Endothelial cell of umbilical vein (primary cell): ENCODE measurements around the gene GGACT. TPM values are rescaled to one million over a fixed set of nuclear protein-coding genes. Genes with fewer than 3 reads are reported as not detected.

Experiments used
- BruUV-seq: library from RNA; stranded (reverse); fragments of 400-500 nt; replicated peaks from 2 replicates; lab custom pipeline; 2021; lab: Mats Ljungman, UMichigan
- CTCF ChIA-PET: fragments of 300-600, 350-600 bp; sonication (Branson Sonifier 250); formaldehyde crosslinking; loops from one replicate; lab custom pipeline; 2021; ENCODE audit warnings: antibody characterized with exemption, inconsistent platforms; lab: Charles Lee
- POLR2A ChIA-PET: fragments of 300-600, 350-600 bp; sonication (Branson Sonifier 250); formaldehyde crosslinking; loops from one replicate; lab custom pipeline; 2021; ENCODE audit warnings: antibody characterized with exemption, inconsistent platforms; lab: Charles Lee
- DNase-seq: peaks from one replicate; pipeline ENCODE4 v3.0.0-alpha.2; 2011; ENCODE audit warnings: low read depth, low spot score
- FAIRE-seq: peaks from 2 replicates; lab custom pipeline; 2011; peaks lifted over from hg19 to GRCh38; lab: Jason Lieb, UNC
- H2AFZ ChIP-seq: 2 replicates; pipeline ENCODE4 v1.6.0; 2012; ENCODE audit warnings: low read depth, low read length, control low read depth, inconsistent platforms
- H3K27ac ChIP-seq: 2 replicates; pipeline ENCODE4 v1.5.1; 2011; ENCODE audit warnings: low read depth, mild to moderate bottlenecking, control low read depth, low read length, moderate library complexity; ENCODE audit not compliant: insufficient read depth
- H3K27me3 ChIP-seq, 2 experiments: 2 replicates each; pipeline versions ENCODE4 v1.6.0 to v1.6.1; 2011; ENCODE audit warnings: low read length in 2 of 2, mixed read lengths in 1 of 2; ENCODE audit not compliant: control insufficient read depth in 2 of 2, insufficient read depth in 2 of 2
- H3K36me3 ChIP-seq, 2 experiments: 2 replicates in 1 of 2; 3 replicates in 1 of 2; pipeline ENCODE4 v1.5.1; 2011; ENCODE audit warnings: low read length in 2 of 2, mild to moderate bottlenecking in 1 of 2, moderate library complexity in 1 of 2; ENCODE audit not compliant: control insufficient read depth in 2 of 2, insufficient read depth in 2 of 2; ENCODE audit errors: extremely low read depth in 1 of 2
- H3K4me1 ChIP-seq: 3 replicates; pipeline ENCODE4 v1.5.1; 2011; ENCODE audit warnings: mild to moderate bottlenecking, low read length; ENCODE audit not compliant: control insufficient read depth, insufficient read depth; ENCODE audit errors: extremely low read depth
- H3K4me2 ChIP-seq: 2 replicates; pipeline ENCODE4 v1.6.1; 2011; ENCODE audit warnings: low read length, control low read depth, mixed read lengths; ENCODE audit not compliant: insufficient read depth
- H3K4me3 ChIP-seq, 3 experiments: fragments of 200-600 bp in 1 of 3; sonication (generic), shearing (Covaris generic) in 1 of 3; replicated peaks in 1 of 3; 2 replicates each; pipeline ENCODE4 v1.5.1; 2011 to 2016; ENCODE audit warnings: control low read depth in 3 of 3, low read length in 3 of 3, mild to moderate bottlenecking in 2 of 3, inconsistent platforms in 1 of 3, low read depth in 1 of 3, moderate library complexity in 1 of 3; ENCODE audit not compliant: insufficient read depth in 1 of 3
- H3K79me2 ChIP-seq: 2 replicates; pipeline ENCODE4 v1.6.0; 2012; ENCODE audit warnings: low read length, inconsistent platforms; ENCODE audit not compliant: control insufficient read depth, insufficient read depth
- H3K9ac ChIP-seq: replicated peaks from 2 replicates; pipeline ENCODE3; 2011; ENCODE audit warnings: low read length, control low read depth; ENCODE audit not compliant: insufficient read depth; ENCODE audit errors: extremely low read depth
- H3K9me1 ChIP-seq: replicated peaks from 3 replicates; pipeline ENCODE4 v1.6.0; 2011; ENCODE audit warnings: mild to moderate bottlenecking, low read length; ENCODE audit not compliant: control insufficient read depth, insufficient read depth; ENCODE audit errors: extremely low read depth
- H3K9me3 ChIP-seq: replicated peaks from 2 replicates; pipeline ENCODE4 v1.5.1; 2012; ENCODE audit warnings: low read length, inconsistent platforms; ENCODE audit not compliant: control insufficient read depth, insufficient read depth
- H4K20me1 ChIP-seq: replicated peaks from 2 replicates; pipeline ENCODE3; 2011; ENCODE audit warnings: mild to moderate bottlenecking, low read length; ENCODE audit not compliant: control insufficient read depth, insufficient read depth; ENCODE audit errors: extremely low read depth
- CTCF ChIP-seq, 2 donors: IDR thresholded peaks; 1 replicate in 1 of 2; 2 replicates in 1 of 2; pipeline ENCODE4 v1.5.1; 2011; ENCODE audit warnings: low read length in 2 of 2, mild to moderate bottlenecking in 2 of 2, moderate library complexity in 2 of 2, control low read depth in 1 of 2, inconsistent platforms in 1 of 2, low read depth in 1 of 2; ENCODE audit not compliant: insufficient read depth in 1 of 2; ENCODE audit errors: extremely low read depth in 1 of 2
- EZH2 ChIP-seq: IDR thresholded peaks from 2 replicates; pipeline ENCODE4 v1.6.1; 2012; ENCODE audit warnings: borderline replicate concordance, low read depth, mild to moderate bottlenecking, moderate library complexity, low read length, inconsistent platforms; ENCODE audit not compliant: severe bottlenecking
- FOS ChIP-seq: IDR thresholded peaks from 2 replicates; pipeline ENCODE4 v1.6.1; 2011; ENCODE audit warnings: mild to moderate bottlenecking, low read length, moderate library complexity, borderline replicate concordance; ENCODE audit not compliant: insufficient read depth
- GATA2 ChIP-seq: IDR thresholded peaks from 2 replicates; pipeline ENCODE4 v1.7.0; 2011; ENCODE audit warnings: low read depth, mild to moderate bottlenecking, moderate library complexity, mixed read lengths, low read length; ENCODE audit not compliant: insufficient read length, insufficient read depth
- JUN ChIP-seq: IDR thresholded peaks from 2 replicates; pipeline ENCODE4 v1.6.1; 2011; ENCODE audit warnings: borderline replicate concordance, low read depth; ENCODE audit not compliant: insufficient read length, insufficient read depth
- MYC ChIP-seq: IDR thresholded peaks from one replicate; pipeline ENCODE4 v1.6.1; 2011; ENCODE audit warnings: mild to moderate bottlenecking, low read depth, low read length
- POLR2A ChIP-seq: IDR thresholded peaks from 2 replicates; pipeline ENCODE4 v1.6.1; 2012; ENCODE audit warnings: low read depth, mild to moderate bottlenecking, control low read depth, low read length
- POLR2AphosphoS5 ChIP-seq: IDR thresholded peaks from 2 replicates; pipeline ENCODE4 v1.6.1; 2012; ENCODE audit warnings: low read depth, mild to moderate bottlenecking, control low read depth, low read length, moderate library complexity; ENCODE audit not compliant: insufficient read depth
- dilution Hi-C: fragments of 300-500 bp; cut with MboI; formaldehyde crosslinking; loops from one replicate; pipeline ENCODE4 v1.15.0; 2019; ENCODE audit warnings: low sequenced_read_pairs; ENCODE audit not compliant: extremely low pct_ligation_motif_present
- intact Hi-C: fragments of 100-400 bp; cut with micrococcal nuclease; formaldehyde crosslinking; loops from one replicate; pipeline ENCODE4 v1.10.0; 2022
- polyA plus RNA-seq, 4 experiments: library from polyadenylated mRNA; depleted of rRNA in 3 of 4; stranded (reverse) in 3 of 4; unstranded in 1 of 4; fragments of >200 nt; gene quantifications; 2 replicates each; pipeline versions ENCODE4 v1.2.1 to v1.2.3, GENCODE V29; 2011 to 2012; ENCODE audit warnings: missing spikeins in 1 of 4
- total RNA-seq: library from RNA; stranded (reverse); gene quantifications from 2 replicates; pipeline ENCODE4 v1.2.3, GENCODE V29; 2021
- TF ChIP-seq, protein P1 (sequence below): IDR thresholded peaks from 2 replicates; pipeline ENCODE4 v1.6.1; 2011; ENCODE audit not compliant: insufficient read depth, insufficient read length

GGACT gene
- total and polyA plus RNA-seq, 2 donors (not counting 3 experiments of a cell fraction or from before 2014, with no cell fraction given), result 2.5 to 6.5 TPM

GRCh38 chr13:100523411-100523810 lies 65.2 kb downstream of the GGACT start:
- FAIRE-seq, result no peak
- BruUV-seq, result no TSS peak
- Histone ChIP-seq H3K9me3 (no peaks in the 10 kb centered on the region), H3K4me2 (no peak overlapping the region), H4K20me1 (no peaks in the 10 kb centered on the region), H3K36me3 (no peaks in the 10 kb centered on the region), H3K9ac (no peak overlapping the region), H3K79me2 (no peaks in the 10 kb centered on the region), H2AFZ (no peak overlapping the region), H3K4me1 (no peaks in the 10 kb centered on the region), H3K27ac (no peak overlapping the region), H3K4me3 (no peak overlapping the region), H3K9me1 (no peaks in the 10 kb centered on the region), H3K27me3 (no peaks in the 10 kb centered on the region)
- CTCF ChIA-PET, result interaction anchor here (0.7 to 1.0 kb wide), 3 partner anchors 8 to 623 kb away, joined by 3 read pairs; no protein-coding TSS in a partner anchor
- intact Hi-C loops, result no loop called here
- TF ChIP-seq POLR2AphosphoS5 (no peak), FOS (no peak), CTCF (IDR thresholded peaks at IDR 0.05; ENCODE audit: extremely low read depth in 1 of 2, insufficient read depth in 1 of 2, low read depth in 1 of 2, low read length in 2 of 2) (no peak), POLR2A (no peak), EZH2 (no peak), JUN (no peak), GATA2 (no peak), MYC (no peak)
- TF ChIP-seq, protein P1, sequence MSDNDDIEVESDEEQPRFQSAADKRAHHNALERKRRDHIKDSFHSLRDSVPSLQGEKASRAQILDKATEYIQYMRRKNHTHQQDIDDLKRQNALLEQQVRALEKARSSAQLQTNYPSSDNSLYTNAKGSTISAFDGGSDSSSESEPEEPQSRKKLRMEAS, result no peak
- DNase-seq, result no peak
- dilution Hi-C loops, result no loop called here
- POLR2A ChIA-PET, result no interaction called here
